NCI-H2196 treated with DMSO at 0.1 percent for 48 hours (cell line): ENCODE data around the gene CCDC85C.

Source experiments
- DNase-seq: peaks from one replicate; lab custom pipeline; 2025; ENCODE audit not compliant: unreplicated experiment; lab: John Stamatoyannopoulos, UW

CCDC85C gene

GRCh38 chr14:99542566-99542965 is 61.4 kb downstream of the CCDC85C start:
- no peak for DNase-seq

GRCh38 chr14:99541677-99542470 is 62.1 kb downstream of the CCDC85C start:
- DNase-seq = no peak

DNA sequence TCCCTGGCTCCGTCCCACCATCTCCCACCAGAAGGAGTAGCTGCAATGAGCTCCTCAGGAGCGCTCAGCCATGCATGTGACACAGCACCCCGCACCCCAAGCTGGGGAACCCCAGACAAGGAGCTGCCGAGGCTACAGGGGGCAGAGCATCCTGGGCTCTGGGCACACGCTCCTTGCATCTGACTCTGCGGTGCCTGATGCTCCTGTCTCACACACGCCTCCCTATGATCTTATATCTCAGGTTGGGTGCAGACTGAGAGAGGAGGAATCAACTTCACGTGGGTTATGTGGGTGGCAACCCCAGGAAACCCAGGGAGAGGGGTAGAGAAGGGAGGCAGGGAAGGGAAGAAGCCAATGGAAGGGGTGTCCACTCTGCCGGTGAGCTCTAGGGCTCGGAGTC is 62.8 kb downstream of the CCDC85C start:
- no peak for DNase-seq

GRCh38 chr14:99540196-99541032 is 63.6 kb downstream of the CCDC85C start:
- no peak for DNase-seq

DNA sequence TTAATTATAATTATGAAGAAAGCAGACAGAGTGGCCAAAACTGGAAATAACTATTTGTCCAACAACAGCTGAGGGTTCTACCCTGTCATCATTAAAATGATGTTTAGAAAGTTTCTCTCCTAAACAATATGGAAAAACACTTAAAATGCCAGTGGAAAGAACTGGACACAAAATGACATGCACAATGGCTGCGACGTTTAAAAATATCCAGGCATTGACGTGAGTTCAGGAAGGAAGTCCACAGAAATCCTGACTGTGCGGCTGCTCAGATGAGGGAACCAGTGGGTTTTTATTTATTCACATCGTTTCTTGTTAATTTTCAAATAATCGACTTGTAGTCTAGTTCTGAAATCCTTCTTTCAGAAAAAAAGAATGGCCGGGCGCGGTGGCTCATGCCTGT is 64.5 kb downstream of the CCDC85C start:
- DNase-seq = no peak

GRCh38 chr14:99538733-99539132 is 65.3 kb downstream of the CCDC85C start:
- DNase-seq = no peak

- DNase-seq = no peak
Observed at GRCh38 chr14:99538275-99538674, 65.7 kb downstream of the CCDC85C start.

- DNase-seq = no peak
Observed at GRCh38 chr14:99537399-99537798, 66.6 kb downstream of the CCDC85C start.

DNA sequence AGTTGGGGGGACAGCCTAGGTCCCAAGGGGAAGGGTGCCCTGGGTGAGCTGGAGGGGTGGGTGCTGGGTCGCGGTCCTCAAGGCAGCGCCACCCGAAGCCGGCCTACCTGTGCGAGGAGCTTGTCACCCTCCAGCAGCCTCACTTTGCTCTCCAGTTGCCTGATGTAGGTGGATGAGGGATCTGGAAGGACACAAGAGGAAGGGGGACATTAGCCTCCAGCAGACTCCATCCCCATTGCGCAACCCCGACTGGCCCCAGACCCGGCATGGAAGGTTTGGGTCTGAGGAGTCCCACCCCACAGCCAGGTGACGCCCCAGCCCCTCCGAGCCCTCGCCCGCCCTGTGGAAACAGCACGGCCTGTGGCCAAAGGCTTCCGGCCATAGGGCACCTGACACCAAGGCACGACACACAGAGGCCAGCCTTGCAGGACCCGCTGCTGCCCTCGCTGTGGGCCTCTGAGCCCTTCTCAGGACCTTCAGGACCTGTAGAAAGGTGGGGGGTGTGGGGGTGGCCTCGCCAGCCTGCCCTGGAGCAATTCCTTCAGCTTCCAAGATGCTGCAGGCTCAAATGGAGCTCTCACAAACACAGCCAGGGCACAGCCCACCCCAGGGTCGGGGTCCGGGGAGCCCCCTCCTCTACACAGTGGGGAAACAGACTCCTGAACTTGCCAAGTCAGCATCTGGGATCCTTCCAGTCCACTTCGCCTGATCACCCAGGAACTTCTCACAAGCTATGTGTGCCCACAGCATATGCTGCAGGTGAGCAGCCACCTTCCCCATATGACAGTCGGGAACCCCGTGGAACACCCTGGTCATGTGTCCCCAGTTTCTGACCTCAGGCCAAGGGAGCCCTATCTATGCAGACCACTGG is 67.9 kb downstream of the CCDC85C start:
- no peak for DNase-seq

DNA sequence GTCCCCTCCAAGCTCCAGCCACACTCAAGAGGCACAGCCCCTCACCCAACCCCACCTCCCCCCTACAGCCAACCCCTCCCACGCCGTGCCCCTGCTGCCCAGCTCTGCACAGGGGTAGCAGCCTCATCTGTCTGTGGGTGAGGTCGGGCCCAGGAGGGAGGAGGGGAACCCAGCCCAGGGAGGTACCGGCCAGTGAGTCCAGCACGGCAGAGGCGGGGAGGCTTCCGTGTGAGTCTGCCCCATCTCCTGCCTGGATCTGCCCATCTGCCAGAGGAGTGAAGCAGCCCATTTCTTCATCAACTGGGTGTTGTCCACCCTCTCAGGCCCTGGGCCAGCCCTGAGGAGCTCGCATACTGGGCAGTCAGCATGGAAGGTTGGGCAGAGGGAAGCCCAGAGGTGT is 68.6 kb downstream of the CCDC85C start:
- DNase-seq = no peak

DNA sequence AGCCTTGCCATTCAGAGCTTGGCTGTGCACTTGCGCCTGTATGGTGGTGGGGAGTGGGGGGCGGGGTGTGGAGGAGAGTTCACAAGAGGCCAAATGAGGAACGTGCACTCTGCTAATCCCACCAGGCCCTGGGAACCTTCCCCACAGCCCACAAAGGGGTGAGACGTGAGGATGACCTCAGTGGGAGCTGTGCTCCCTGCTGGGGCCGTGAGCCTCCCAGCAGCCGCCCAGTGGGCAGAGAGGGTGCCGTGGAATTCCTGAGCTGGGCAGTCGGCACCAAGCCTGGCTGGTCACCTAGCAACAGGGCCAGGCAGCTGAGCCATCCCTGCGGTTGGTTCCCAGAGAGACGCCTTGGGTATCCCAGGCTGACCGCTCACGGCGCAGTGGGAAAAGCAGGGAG is 69.1 kb downstream of the CCDC85C start:
- DNase-seq = no peak

DNA sequence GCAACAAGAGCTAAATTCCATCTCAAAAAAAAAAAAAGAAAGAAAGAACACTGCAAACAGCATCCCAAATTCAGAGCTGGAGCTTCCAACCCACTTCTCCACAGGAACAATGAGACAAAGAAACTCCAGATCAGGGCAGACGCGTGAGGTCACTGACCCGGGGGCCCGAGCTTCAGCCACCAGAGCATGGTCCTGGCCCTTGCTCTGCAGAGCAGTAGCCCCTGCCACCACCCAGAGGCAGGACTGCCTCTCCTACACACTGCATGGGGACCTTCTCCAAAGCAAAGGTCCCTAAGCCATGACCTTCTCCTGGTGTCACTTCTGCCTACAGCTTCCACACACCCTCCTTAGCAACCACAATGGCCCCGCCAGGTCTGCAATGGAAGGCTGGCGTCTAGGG is 69.7 kb downstream of the CCDC85C start:
- no peak for DNase-seq

DNA sequence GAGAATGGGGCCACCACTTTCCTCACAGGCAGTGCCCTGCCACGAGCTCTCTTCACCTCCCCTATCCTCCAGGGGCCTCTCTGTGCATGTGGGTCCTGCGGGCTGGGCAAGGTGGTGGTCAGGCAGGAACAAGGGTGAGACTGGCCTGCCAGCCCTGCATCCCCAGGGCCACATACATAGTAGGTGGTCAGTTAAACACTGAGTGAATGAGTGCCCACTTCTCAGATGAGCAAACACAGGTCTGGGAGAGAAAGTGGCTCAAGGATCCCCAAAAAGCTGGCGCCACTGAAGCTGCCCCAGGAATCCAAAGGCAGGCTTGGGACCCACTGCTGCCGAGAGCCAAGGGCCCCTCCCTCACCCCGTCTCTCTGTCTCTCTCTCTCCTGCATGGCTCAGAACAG is 71.7 kb downstream of the CCDC85C start:
- DNase-seq = no peak

DNA sequence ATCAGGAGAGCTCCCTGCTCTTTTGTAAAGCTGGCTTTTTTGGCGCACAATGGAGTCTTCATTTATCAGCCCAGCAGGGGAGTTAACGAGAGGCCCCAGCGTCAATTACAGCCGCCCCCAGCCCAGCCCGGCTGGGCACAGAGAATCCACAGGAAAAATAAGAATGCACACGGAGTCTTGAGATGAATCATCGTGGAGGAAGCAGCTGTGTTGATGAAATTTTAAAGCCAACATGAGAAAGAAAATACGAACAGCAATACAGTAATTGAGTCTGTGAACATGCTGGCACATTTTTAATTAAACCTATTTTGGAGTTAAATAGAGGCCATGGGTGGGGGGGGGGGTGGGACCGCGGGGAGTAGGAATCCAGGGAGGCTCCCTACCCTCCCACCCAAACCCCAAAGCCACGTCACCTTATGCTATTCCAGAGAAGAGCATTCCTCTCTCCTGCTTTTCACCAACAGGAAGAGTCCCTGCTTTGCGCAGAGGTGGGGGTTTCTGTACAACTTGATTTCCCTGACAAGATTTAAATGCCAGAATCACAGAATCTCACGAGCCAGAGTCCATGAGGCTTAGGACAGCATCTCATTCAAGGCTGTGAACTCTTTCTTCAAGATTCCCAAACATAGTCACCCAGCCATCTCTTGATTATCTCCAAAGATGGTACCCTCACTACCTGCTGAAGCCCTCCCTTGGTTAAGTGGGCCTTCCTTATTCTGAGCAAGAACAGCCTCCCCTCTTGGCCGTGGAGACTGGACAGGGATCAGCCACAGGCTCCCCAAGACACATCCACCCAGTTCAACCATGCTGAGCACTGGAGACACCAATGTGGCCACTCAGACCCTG is 72.5 kb downstream of the CCDC85C start:
- no peak for DNase-seq

DNA sequence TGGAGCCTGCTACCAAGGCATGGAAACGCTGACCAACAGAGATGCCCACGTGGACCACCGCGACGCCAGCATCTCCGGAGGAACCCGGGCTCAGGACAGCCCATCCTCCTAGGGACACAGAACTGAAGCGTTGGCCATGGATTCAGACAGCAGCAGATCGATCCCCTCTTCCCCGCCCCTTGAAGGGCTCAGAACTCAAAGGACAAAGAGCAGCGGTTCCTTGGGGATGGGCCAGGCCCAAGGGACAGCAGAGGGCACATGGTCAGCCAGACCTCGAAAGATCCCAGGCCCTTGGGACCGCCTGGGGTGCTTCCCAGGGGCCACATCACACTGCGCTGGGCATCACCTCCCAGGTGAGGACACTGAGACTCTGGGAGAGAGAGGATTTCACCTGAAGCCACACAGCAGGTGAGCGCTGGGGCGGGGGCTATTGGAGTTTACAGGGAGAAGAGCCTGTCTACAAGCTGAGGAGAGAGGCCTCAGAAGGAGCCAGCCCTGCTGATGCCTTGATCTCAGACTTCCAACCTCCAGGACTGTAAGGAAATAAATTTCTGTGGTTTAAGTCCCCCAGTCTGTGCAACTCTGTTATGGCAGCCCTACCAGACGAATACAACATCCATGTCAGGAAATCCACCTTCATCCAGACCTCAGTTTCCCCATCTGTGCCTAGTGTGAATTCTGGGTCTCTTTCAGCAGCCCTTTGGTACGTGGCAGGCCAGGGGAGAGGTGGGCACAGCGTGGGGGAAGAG is 73.4 kb downstream of the CCDC85C start:
- no peak for DNase-seq

DNA sequence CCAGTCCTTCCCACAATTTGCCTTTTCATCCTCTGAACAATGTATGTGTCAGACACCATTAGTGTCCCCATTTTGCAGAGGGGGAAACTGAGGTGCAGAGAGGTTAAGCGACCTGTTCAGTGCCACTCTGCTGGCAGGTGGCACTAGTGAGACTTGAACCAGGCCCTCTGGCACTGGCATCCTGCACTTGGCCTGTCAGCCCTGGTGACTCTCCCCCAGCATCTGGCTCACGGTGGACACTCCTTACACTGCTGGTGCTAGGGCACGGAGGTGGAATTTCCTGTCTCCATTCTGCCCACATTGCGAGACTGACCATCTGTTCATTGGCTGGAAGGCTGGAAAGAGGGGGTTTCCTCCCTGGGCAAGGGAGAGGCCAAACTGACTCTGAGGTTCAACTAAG is 74.1 kb downstream of the CCDC85C start:
- no peak for DNase-seq

- no peak for DNase-seq
Observed at GRCh38 chr14:99527427-99528076, 76.5 kb downstream of the CCDC85C start.

DNA sequence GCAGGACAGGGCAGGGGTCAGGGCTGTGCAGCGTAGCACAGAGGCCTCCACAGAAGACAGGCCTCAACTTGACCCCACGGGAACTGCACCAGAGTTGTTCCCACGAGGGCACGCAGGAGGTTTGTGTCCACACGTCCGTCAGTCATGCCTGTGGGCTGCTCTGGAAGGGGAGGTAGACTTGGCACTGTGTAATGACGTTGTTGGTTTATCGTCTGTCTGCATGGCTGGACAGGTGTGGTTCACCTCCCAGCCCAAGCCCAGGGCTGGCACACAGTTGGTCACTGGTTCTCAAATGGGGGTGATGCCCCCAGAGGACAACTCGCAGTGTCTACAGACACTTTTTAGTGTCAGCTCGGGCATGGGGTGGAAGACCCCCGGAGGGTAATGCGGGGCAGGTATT is 77.0 kb downstream of the CCDC85C start:
- DNase-seq = no peak

DNA sequence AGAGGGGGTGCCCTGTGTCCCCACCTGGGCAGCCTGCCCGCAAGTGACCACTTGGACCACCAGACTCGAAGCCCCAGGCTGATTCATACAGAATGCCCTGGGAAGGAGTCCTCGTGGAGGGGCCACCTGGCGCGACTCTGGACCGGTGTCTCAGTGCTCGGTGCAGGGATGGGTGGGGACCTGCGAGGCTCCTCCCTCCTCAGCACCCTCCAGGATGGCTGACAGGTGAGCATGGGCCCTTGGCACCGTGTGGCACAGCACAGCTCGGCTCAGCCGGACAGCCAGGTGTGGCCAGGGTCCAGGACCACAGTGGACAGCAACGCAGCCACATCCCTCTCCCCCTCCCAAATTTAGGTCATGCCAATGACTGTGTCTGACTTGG is 78.3 kb downstream of the CCDC85C start:
- no peak for DNase-seq
